DOHH2 (cell line): ENCODE measurements around the gene PHYH.

Experiments
- EZH2phosphoT487 ChIP-seq: fragments of 200-600 bp; sonication (generic); IDR thresholded peaks from 2 replicates; pipeline ENCODE4 v1.6.1; 2017; ENCODE audit warnings: borderline replicate concordance, mild to moderate bottlenecking, antibody characterized with exemption, low read length, moderate library complexity, mixed read lengths
- TF ChIP-seq, protein P1 (sequence below): fragments of 200-600 bp; sonication (generic); IDR thresholded peaks from one replicate; pipeline ENCODE4 v1.5.1; 2014; ENCODE audit warnings: antibody characterized with exemption, mild to moderate bottlenecking, low read depth, low read length; ENCODE audit not compliant: poor library complexity, severe bottlenecking

GRCh38 chr10:13268310-13268709 is 31.6 kb downstream of the PHYH start:
- TF ChIP-seq, protein P1, sequence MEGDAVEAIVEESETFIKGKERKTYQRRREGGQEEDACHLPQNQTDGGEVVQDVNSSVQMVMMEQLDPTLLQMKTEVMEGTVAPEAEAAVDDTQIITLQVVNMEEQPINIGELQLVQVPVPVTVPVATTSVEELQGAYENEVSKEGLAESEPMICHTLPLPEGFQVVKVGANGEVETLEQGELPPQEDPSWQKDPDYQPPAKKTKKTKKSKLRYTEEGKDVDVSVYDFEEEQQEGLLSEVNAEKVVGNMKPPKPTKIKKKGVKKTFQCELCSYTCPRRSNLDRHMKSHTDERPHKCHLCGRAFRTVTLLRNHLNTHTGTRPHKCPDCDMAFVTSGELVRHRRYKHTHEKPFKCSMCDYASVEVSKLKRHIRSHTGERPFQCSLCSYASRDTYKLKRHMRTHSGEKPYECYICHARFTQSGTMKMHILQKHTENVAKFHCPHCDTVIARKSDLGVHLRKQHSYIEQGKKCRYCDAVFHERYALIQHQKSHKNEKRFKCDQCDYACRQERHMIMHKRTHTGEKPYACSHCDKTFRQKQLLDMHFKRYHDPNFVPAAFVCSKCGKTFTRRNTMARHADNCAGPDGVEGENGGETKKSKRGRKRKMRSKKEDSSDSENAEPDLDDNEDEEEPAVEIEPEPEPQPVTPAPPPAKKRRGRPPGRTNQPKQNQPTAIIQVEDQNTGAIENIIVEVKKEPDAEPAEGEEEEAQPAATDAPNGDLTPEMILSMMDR: no peak
- TF ChIP-seq EZH2phosphoT487: no peak
